Measurements from ENCODE around the gene SRP68.

GRCh38 chr17:76091526-76092286, 19.4 kb upstream of the SRP68 start:
- TF ChIP-seq CTCF (conservative IDR thresholded peaks at IDR 0.05 in 1 of 2, IDR thresholded peaks at IDR 0.05 in 1 of 2; ENCODE audit: low read depth in 1 of 2, low read length in 2 of 2), result no peak
- TF ChIP-seq EZH2 (IDR thresholded peaks at IDR 0.05; ENCODE audit: low read length, missing control alignments), result no peak
